Choroid plexus epithelial cell (primary cell): ENCODE measurements around the gene GBF1.
A peak's percentile ranks its signal among the peaks of the same experiment; 100 is the strongest.

Source experiments
- DNase-seq: peaks from one replicate; pipeline ENCODE4 v3.0.0-alpha.2; 2010; ENCODE audit warnings: low read depth
- H3K4me3 ChIP-seq: 2 replicates; pipeline ENCODE4 v1.5.1; 2011; ENCODE audit warnings: low read depth, mild to moderate bottlenecking, control low read depth, low read length, moderate library complexity
- CTCF ChIP-seq: conservative IDR thresholded peaks from 2 replicates; pipeline ENCODE4 v1.5.1; 2011; ENCODE audit warnings: low read depth, mild to moderate bottlenecking, control low read depth, inconsistent platforms, low read length, moderate library complexity

The GBF1 gene

GRCh38 chr10:102326031-102326430 lies 80.7 kb downstream of the GBF1 start:
- DNase-seq, result no peak
- H3K4me3 ChIP-seq, result no peak overlapping the region
- no peak for TF ChIP-seq CTCF

GRCh38 chr10:102327002-102327401 lies 81.7 kb downstream of the GBF1 start:
- no peak overlapping the region for H3K4me3 ChIP-seq
- no peak for DNase-seq
- TF ChIP-seq CTCF, result no peak

- TF ChIP-seq CTCF, result no peak
- H3K4me3 ChIP-seq, result no peak overlapping the region
- DNase-seq, result no peak
These were observed 82.3 kb downstream of the GBF1 start for GRCh38 chr10:102327641-102328040.

GRCh38 chr10:102332772-102333171 lies 87.4 kb downstream of the GBF1 start:
- no peak overlapping the region for H3K4me3 ChIP-seq
- no peak for TF ChIP-seq CTCF
- DNase-seq, result no peak

- H3K4me3 ChIP-seq, result no peak overlapping the region
- TF ChIP-seq CTCF, result no peak
- peak; percentile 70 for DNase-seq
These were observed 88.8 kb downstream of the GBF1 start for GRCh38 chr10:102334101-102334500.

- TF ChIP-seq CTCF, result no peak
- peak; percentile 39 for DNase-seq
- no peak overlapping the region for H3K4me3 ChIP-seq
These were observed 89.9 kb downstream of the GBF1 start for GRCh38 chr10:102335184-102335583.

GRCh38 chr10:102341038-102341688 lies 95.8 kb downstream of the GBF1 start:
- no peak for DNase-seq
- no peak overlapping the region for H3K4me3 ChIP-seq
- TF ChIP-seq CTCF, result no peak
